PC-3 (cell line): ENCODE measurements around the gene KLHL2. TPM values are rescaled to one million over a fixed set of nuclear protein-coding genes. Genes with fewer than 3 reads are reported as not detected.

Experiments used
- ATAC-seq: fragments of 200-7000 bp; cut with Tn5 transposase; 2 replicates; pipeline ENCODE4 v1.9.1; 2020; ENCODE audit warnings: mild to moderate bottlenecking, moderate library complexity
- BruUV-seq: library from RNA; stranded (reverse); fragments of 400-500 nt; replicated peaks from 2 replicates; lab custom pipeline; 2021; lab: Mats Ljungman, UMichigan
- CTCF ChIA-PET: fragments of 300-600 bp; sonication (Branson Sonifier 250); formaldehyde crosslinking; loops from one replicate; lab custom pipeline; 2022; ENCODE audit warnings: antibody characterized with exemption; lab: Charles Lee
- POLR2A ChIA-PET: fragments of 300-600 bp; sonication (Branson Sonifier 250); formaldehyde crosslinking; loops from one replicate; lab custom pipeline; 2022; ENCODE audit warnings: antibody characterized with exemption; ENCODE audit not compliant: unreplicated experiment; lab: Charles Lee
- DNase-seq: peaks from one replicate; pipeline ENCODE4 v3.0.0-alpha.2; 2015
- H2AFZ ChIP-seq: fragments of 300-600 bp; sonication (generic); 2 replicates; pipeline ENCODE4 v1.6.0; 2016; ENCODE audit warnings: antibody characterized with exemption, low read length
- H3F3A ChIP-seq: fragments of 300-600 bp; sonication (generic); one replicate; pipeline ENCODE4 v1.6.0; 2017; ENCODE audit warnings: antibody characterized with exemption, low read length, control low read depth, mild to moderate bottlenecking; ENCODE audit not compliant: unreplicated experiment
- H3K27ac ChIP-seq: fragments of 300-600 bp; sonication (generic); 2 replicates; pipeline ENCODE4 v1.5.1; 2016; ENCODE audit warnings: mild to moderate bottlenecking, low read length
- H3K27me3 ChIP-seq: fragments of 300-600 bp; sonication (generic); 2 replicates; pipeline ENCODE4 v1.6.1; 2016; ENCODE audit warnings: low read length, mixed read lengths
- H3K36me3 ChIP-seq: fragments of 300-600 bp; sonication (generic); 2 replicates; pipeline ENCODE4 v1.6.1; 2016; ENCODE audit warnings: low read depth, mixed run types, low read length, mixed read lengths
- H3K4me1 ChIP-seq: fragments of 300-600 bp; sonication (generic); 2 replicates; pipeline ENCODE4 v1.5.1; 2016; ENCODE audit warnings: low read length; ENCODE audit not compliant: insufficient read depth
- H3K4me2 ChIP-seq: fragments of 300-600 bp; sonication (generic); 2 replicates; pipeline ENCODE4 v1.6.0; 2016; ENCODE audit warnings: low read length
- H3K4me3 ChIP-seq: fragments of 300-600 bp; sonication (generic); 2 replicates; pipeline ENCODE4 v1.5.1; 2016; ENCODE audit warnings: mild to moderate bottlenecking, low read length, mixed read lengths
- H3K79me2 ChIP-seq: fragments of 300-600 bp; sonication (generic); 2 replicates; pipeline ENCODE4 v1.6.1; 2017; ENCODE audit warnings: low read length, mixed read lengths
- H3K9ac ChIP-seq: fragments of 300-600 bp; sonication (generic); 2 replicates; pipeline ENCODE4 v1.6.0; 2016; ENCODE audit warnings: mild to moderate bottlenecking, low read length
- H3K9me2 ChIP-seq: fragments of 300-600 bp; sonication (generic); replicated peaks from 2 replicates; pipeline ENCODE4 v1.6.1; 2016; ENCODE audit warnings: mixed run types, low read length, mixed read lengths
- H3K9me3 ChIP-seq: fragments of 300-600 bp; sonication (generic); 2 replicates; pipeline ENCODE4 v1.6.1; 2016; ENCODE audit warnings: low read length, mixed read lengths
- H4K20me1 ChIP-seq: fragments of 300-600 bp; sonication (generic); 2 replicates; pipeline ENCODE4 v1.6.1; 2016; ENCODE audit warnings: low read length, mixed read lengths
- CTCF ChIP-seq: fragments of 300-600 bp; sonication (generic); conservative IDR thresholded peaks from 2 replicates; pipeline ENCODE4 v1.5.1; 2017; ENCODE audit warnings: antibody characterized with exemption, low read depth, mild to moderate bottlenecking, low read length
- EZH2 ChIP-seq: fragments of 300-600 bp; sonication (generic); IDR thresholded peaks from one replicate; pipeline ENCODE4 v1.6.1; 2017; ENCODE audit warnings: antibody characterized with exemption, mild to moderate bottlenecking, low read length; ENCODE audit not compliant: unreplicated experiment
- EZH2phosphoT487 ChIP-seq: fragments of 300-600 bp; sonication (generic); IDR thresholded peaks from 2 replicates; pipeline ENCODE4 v1.6.1; 2018; ENCODE audit warnings: mild to moderate bottlenecking, antibody characterized with exemption, low read length, borderline replicate concordance
- intact Hi-C: fragments of 100-400 bp; cut with micrococcal nuclease; formaldehyde crosslinking; loops from 2 replicates; pipeline ENCODE4 v1.9.0; 2023
- total RNA-seq: library from RNA; depleted of rRNA; stranded (reverse); fragments of >200 nt; gene quantifications from 2 replicates; pipeline ENCODE4 v1.2.3, GENCODE V29; 2014

Gene KLHL2
- total RNA-seq, 1 experiment from 2014 or later: 10.0 TPM

GRCh38 chr4:165191814-165192499 is 15.4 kb upstream of the KLHL2 start:
- POLR2A ChIA-PET: no interaction called here
- no peaks in the 10 kb centered on the region for H3K27me3 ChIP-seq
- no peak overlapping the region for H3K4me3 ChIP-seq
- ATAC-seq: no peak
- H3K27ac ChIP-seq: no peak overlapping the region
- no peak overlapping the region for H3K4me2 ChIP-seq
- no peaks in the 10 kb centered on the region for H4K20me1 ChIP-seq
- no peaks in the 10 kb centered on the region for H3F3A ChIP-seq
- no peaks in the 10 kb centered on the region for H3K79me2 ChIP-seq
- no peak for DNase-seq
- no peaks in the 10 kb centered on the region for H3K9me2 ChIP-seq
- no peak overlapping the region for H2AFZ ChIP-seq
- BruUV-seq: no TSS peak
- H3K9ac ChIP-seq: no peak overlapping the region
- H3K36me3 ChIP-seq: no peaks in the 10 kb centered on the region
- H3K4me1 ChIP-seq: no peaks in the 10 kb centered on the region
- intact Hi-C loops: no loop called here
- CTCF ChIA-PET: no interaction called here
- H3K9me3 ChIP-seq: no peaks in the 10 kb centered on the region
- TF ChIP-seq CTCF: no peak
- TF ChIP-seq EZH2phosphoT487: no peak
- TF ChIP-seq EZH2: no peak

GRCh38 chr4:165192500-165192898 is 14.9 kb upstream of the KLHL2 start:
- Histone ChIP-seq H3K79me2 (no peaks in the 10 kb centered on the region), H3K27ac (no peak overlapping the region), H2AFZ (no peak overlapping the region), H3K9me3 (no peaks in the 10 kb centered on the region), H3K36me3 (no peaks in the 10 kb centered on the region), H3K9ac (no peak overlapping the region), H4K20me1 (no peaks in the 10 kb centered on the region), H3K4me2 (no peak overlapping the region), H3K9me2 (no peaks in the 10 kb centered on the region), H3K4me3 (no peak overlapping the region), H3F3A (no peaks in the 10 kb centered on the region), H3K4me1 (no peaks in the 10 kb centered on the region), H3K27me3 (no peaks in the 10 kb centered on the region)
- TF ChIP-seq EZH2phosphoT487 (no peak), CTCF (no peak), EZH2 (no peak)
- ChIA-PET POLR2A (no interaction called here), CTCF (no interaction called here)
- ATAC-seq (no peak), DNase-seq (no peak)
- no TSS peak for BruUV-seq
- intact Hi-C loops: no loop called here

- H3K9me2 ChIP-seq: no peaks in the 10 kb centered on the region
- H3K4me1 ChIP-seq: peaks cover 3% of the 10 kb centered on the region; the same call in 1 of the 2 replicates
- H3F3A ChIP-seq: no peaks in the 10 kb centered on the region
- intact Hi-C loops: no loop called here
- H3K9me3 ChIP-seq: no peaks in the 10 kb centered on the region
- H3K36me3 ChIP-seq: no peaks in the 10 kb centered on the region
- DNase-seq: no peak
- H3K4me3 ChIP-seq: no peak overlapping the region
- ChIA-PET CTCF (no interaction called here), POLR2A (no interaction called here)
- H3K27me3 ChIP-seq: no peaks in the 10 kb centered on the region
- BruUV-seq: no TSS peak
- H3K4me2 ChIP-seq: no peak overlapping the region
- no peak for TF ChIP-seq CTCF
- no peak for TF ChIP-seq EZH2
- H2AFZ ChIP-seq: no peak overlapping the region
- H3K9ac ChIP-seq: no peak overlapping the region
- ATAC-seq: no peak
- no peak overlapping the region for H3K27ac ChIP-seq
- no peaks in the 10 kb centered on the region for H3K79me2 ChIP-seq
- H4K20me1 ChIP-seq: no peaks in the 10 kb centered on the region
Observed at GRCh38 chr4:165192956-165193355, 14.4 kb upstream of the KLHL2 start.
